GM23338 (cell line): ENCODE data around the gene HTD2. TPM values are rescaled to one million over a fixed set of nuclear protein-coding genes. Genes with fewer than 3 reads are reported as not detected.

Source experiments
- ATAC-seq: fragments of 200-7000 bp; cut with Tn5 transposase; 3 replicates; pipeline ENCODE4 v1.9.1; 2020
- DNase-seq: peaks from one replicate; pipeline ENCODE4 v3.0.0-alpha.2; 2015; ENCODE audit warnings: low spot score
- H2AFZ ChIP-seq: fragments of 200-600 bp; sonication (generic); 2 replicates; pipeline ENCODE4 v1.8.0; 2016; ENCODE audit warnings: antibody characterized with exemption, mild to moderate bottlenecking, moderate library complexity
- H3F3A ChIP-seq: fragments of 200-600 bp; sonication (generic); replicated peaks from 2 replicates; pipeline ENCODE4 v1.8.0; 2017; ENCODE audit warnings: antibody characterized with exemption, mixed run types, low read depth
- H3K27ac ChIP-seq: fragments of 200-600 bp; sonication (generic); 2 replicates; pipeline ENCODE4 v1.6.1; 2016; ENCODE audit warnings: low read depth
- H3K27me3 ChIP-seq: fragments of 200-600 bp; sonication (generic); 2 replicates; pipeline ENCODE4 v1.8.0; 2016; ENCODE audit warnings: mild to moderate bottlenecking, mixed run types, moderate library complexity; ENCODE audit not compliant: insufficient read depth
- H3K36me3 ChIP-seq: fragments of 200-600 bp; sonication (generic); 2 replicates; pipeline ENCODE4 v1.8.0; 2016; ENCODE audit warnings: mild to moderate bottlenecking; ENCODE audit not compliant: insufficient read depth
- H3K4me1 ChIP-seq: fragments of 200-600 bp; sonication (generic); 2 replicates; pipeline ENCODE4 v1.8.0; 2016; ENCODE audit warnings: mild to moderate bottlenecking, moderate library complexity; ENCODE audit not compliant: insufficient read depth
- H3K4me2 ChIP-seq: fragments of 200-600 bp; sonication (generic); 2 replicates; pipeline ENCODE4 v1.7.1; 2017; ENCODE audit warnings: mixed run types
- H3K4me3 ChIP-seq: fragments of 200-600 bp; sonication (generic); 2 replicates; pipeline ENCODE4 v1.6.1; 2016; ENCODE audit warnings: mixed run types
- H3K79me2 ChIP-seq: fragments of 200-600 bp; sonication (generic); replicated peaks from 2 replicates; pipeline ENCODE4 v1.8.0; 2017; ENCODE audit warnings: mild to moderate bottlenecking; ENCODE audit not compliant: insufficient read depth
- H3K9me2 ChIP-seq: fragments of 200-600 bp; sonication (generic); 2 replicates; pipeline ENCODE4 v1.8.0; 2017; ENCODE audit not compliant: insufficient read depth
- H4K20me1 ChIP-seq: fragments of 200-600 bp; sonication (generic); replicated peaks from 2 replicates; pipeline ENCODE4 v1.8.0; 2017; ENCODE audit warnings: mild to moderate bottlenecking; ENCODE audit not compliant: insufficient read depth
- H3K27ac Mint-ChIP-seq: 2 replicates; pipeline ENCODE4 v1.8.0; 2020; ENCODE audit warnings: inconsistent platforms, mild to moderate bottlenecking, moderate library complexity, mixed read lengths
- H3K27me3 Mint-ChIP-seq: 3 replicates; pipeline ENCODE4 v1.8.0; 2022; ENCODE audit warnings: low read depth, mild to moderate bottlenecking, moderate library complexity, mixed read lengths, inconsistent platforms; ENCODE audit not compliant: insufficient read depth, poor library complexity
- H3K36me3 Mint-ChIP-seq: 3 replicates; pipeline ENCODE4 v1.8.0; 2021; ENCODE audit warnings: low read depth, mild to moderate bottlenecking, inconsistent platforms, moderate library complexity, mixed read lengths
- H3K4me1 Mint-ChIP-seq: 3 replicates; pipeline ENCODE4 v1.8.0; 2020; ENCODE audit warnings: mild to moderate bottlenecking, inconsistent platforms, mixed read lengths
- H3K4me3 Mint-ChIP-seq: 3 replicates; pipeline ENCODE4 v1.8.0; 2021; ENCODE audit warnings: moderate library complexity, mild to moderate bottlenecking, inconsistent platforms, mixed read lengths
- H3K9me3 Mint-ChIP-seq: 3 replicates; pipeline ENCODE4 v1.8.0; 2020; ENCODE audit warnings: moderate library complexity, mild to moderate bottlenecking, inconsistent platforms, mixed read lengths
- CREB1 ChIP-seq: fragments of 250-450 bp; sonication (Bioruptor Pico); IDR thresholded peaks from 2 replicates; pipeline ENCODE4 v1.5.0; 2020; ENCODE audit warnings: low read depth, mild to moderate bottlenecking, moderate library complexity
- EZH2phosphoT487 ChIP-seq: fragments of 200-600 bp; sonication (generic); IDR thresholded peaks from one replicate; pipeline ENCODE4 v1.8.1; 2018; ENCODE audit warnings: antibody characterized with exemption; ENCODE audit not compliant: unreplicated experiment
- JUNB ChIP-seq: IDR thresholded peaks from one replicate; pipeline ENCODE4 v1.6.1; 2016; ENCODE audit warnings: antibody characterized with exemption; ENCODE audit not compliant: unreplicated experiment
- polyA plus RNA-seq: library from polyadenylated mRNA; unstranded; fragments of >200 nt; fragmentation: Nextera tagmentation; extraction: Ambion mirVana; gene quantifications from 2 replicates; pipeline ENCODE4 v1.2.1, GENCODE V29; 2016
- total RNA-seq: library from RNA; depleted of rRNA; stranded (reverse); fragments of >200 nt; shearing (Covaris generic); gene quantifications from 2 replicates; pipeline ENCODE4 v1.2.3, GENCODE V29; 2014
- TF ChIP-seq, protein P1 (sequence below): IDR thresholded peaks from one replicate; pipeline ENCODE4 v1.6.1; 2018; ENCODE audit warnings: antibody characterized with exemption; ENCODE audit not compliant: unreplicated experiment
- TF ChIP-seq, protein P2 (sequence below): IDR thresholded peaks from 2 replicates; pipeline ENCODE4 v1.6.1; 2016; ENCODE audit warnings: antibody characterized with exemption
- TF ChIP-seq, protein P3 (sequence below), 2 experiments: fragments of 200-600 bp in 1 of 2; sonication (generic) in 1 of 2; conservative IDR thresholded peaks; 2 replicates each; pipeline versions ENCODE4 v1.5.1 to v1.6.1; 2016 to 2017; ENCODE audit warnings: antibody characterized with exemption in 2 of 2, low read depth in 2 of 2, mild to moderate bottlenecking in 2 of 2, moderate library complexity in 1 of 2

Gene HTD2
- total and polyA plus RNA-seq, 2 experiments from 2014 or later: 19.3 to 24.2 TPM

DNA sequence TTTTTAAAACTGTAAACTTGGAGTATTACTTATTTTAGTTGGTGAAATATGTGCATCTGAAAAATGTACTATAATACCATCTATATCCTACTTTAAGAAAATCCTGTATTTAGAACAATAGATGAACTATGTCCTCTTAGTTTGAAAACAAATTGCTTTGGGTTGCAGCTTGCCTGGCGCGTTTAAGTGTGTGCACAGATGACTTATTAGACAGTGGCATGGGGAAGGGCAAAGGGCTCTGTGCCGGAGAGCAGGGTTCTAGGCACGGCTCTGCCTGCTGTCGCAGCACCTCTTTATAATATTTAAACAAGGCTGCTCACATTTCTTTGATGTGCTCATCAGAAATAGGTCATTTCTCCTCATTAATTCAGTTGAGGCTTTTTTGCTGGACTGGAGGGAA lies 36.4 kb downstream of the HTD2 start (continued):
- TF ChIP-seq, protein P1, sequence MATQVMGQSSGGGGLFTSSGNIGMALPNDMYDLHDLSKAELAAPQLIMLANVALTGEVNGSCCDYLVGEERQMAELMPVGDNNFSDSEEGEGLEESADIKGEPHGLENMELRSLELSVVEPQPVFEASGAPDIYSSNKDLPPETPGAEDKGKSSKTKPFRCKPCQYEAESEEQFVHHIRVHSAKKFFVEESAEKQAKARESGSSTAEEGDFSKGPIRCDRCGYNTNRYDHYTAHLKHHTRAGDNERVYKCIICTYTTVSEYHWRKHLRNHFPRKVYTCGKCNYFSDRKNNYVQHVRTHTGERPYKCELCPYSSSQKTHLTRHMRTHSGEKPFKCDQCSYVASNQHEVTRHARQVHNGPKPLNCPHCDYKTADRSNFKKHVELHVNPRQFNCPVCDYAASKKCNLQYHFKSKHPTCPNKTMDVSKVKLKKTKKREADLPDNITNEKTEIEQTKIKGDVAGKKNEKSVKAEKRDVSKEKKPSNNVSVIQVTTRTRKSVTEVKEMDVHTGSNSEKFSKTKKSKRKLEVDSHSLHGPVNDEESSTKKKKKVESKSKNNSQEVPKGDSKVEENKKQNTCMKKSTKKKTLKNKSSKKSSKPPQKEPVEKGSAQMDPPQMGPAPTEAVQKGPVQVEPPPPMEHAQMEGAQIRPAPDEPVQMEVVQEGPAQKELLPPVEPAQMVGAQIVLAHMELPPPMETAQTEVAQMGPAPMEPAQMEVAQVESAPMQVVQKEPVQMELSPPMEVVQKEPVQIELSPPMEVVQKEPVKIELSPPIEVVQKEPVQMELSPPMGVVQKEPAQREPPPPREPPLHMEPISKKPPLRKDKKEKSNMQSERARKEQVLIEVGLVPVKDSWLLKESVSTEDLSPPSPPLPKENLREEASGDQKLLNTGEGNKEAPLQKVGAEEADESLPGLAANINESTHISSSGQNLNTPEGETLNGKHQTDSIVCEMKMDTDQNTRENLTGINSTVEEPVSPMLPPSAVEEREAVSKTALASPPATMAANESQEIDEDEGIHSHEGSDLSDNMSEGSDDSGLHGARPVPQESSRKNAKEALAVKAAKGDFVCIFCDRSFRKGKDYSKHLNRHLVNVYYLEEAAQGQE: no peak
- TF ChIP-seq, protein P2, sequence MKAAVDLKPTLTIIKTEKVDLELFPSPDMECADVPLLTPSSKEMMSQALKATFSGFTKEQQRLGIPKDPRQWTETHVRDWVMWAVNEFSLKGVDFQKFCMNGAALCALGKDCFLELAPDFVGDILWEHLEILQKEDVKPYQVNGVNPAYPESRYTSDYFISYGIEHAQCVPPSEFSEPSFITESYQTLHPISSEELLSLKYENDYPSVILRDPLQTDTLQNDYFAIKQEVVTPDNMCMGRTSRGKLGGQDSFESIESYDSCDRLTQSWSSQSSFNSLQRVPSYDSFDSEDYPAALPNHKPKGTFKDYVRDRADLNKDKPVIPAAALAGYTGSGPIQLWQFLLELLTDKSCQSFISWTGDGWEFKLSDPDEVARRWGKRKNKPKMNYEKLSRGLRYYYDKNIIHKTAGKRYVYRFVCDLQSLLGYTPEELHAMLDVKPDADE: no peak
- TF ChIP-seq, protein P3, sequence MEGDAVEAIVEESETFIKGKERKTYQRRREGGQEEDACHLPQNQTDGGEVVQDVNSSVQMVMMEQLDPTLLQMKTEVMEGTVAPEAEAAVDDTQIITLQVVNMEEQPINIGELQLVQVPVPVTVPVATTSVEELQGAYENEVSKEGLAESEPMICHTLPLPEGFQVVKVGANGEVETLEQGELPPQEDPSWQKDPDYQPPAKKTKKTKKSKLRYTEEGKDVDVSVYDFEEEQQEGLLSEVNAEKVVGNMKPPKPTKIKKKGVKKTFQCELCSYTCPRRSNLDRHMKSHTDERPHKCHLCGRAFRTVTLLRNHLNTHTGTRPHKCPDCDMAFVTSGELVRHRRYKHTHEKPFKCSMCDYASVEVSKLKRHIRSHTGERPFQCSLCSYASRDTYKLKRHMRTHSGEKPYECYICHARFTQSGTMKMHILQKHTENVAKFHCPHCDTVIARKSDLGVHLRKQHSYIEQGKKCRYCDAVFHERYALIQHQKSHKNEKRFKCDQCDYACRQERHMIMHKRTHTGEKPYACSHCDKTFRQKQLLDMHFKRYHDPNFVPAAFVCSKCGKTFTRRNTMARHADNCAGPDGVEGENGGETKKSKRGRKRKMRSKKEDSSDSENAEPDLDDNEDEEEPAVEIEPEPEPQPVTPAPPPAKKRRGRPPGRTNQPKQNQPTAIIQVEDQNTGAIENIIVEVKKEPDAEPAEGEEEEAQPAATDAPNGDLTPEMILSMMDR (conservative IDR thresholded peaks at IDR 0.05; ENCODE audit: low read depth in 2 of 2): no peak
- TF ChIP-seq JUNB: no peak

DNA sequence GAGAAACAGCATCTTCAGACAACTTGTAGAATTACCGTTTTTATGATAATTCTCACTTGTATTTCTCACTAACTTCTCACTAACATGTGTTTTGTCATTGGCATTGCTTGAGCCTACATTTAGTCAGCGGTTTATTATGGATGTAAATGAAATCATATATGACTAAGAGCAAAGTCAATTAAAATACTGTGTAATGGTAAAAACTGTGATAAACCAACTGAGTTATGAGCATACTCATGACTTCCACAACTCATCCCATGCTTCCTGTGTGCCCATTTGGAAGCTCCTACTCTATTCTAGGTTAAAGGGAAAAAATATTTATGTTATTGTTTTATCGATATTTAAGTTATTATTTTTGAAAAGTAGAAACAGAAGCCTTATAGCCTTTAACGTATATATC lies 39.1 kb downstream of the HTD2 start:
- H3K27me3 Mint-ChIP-seq: no peaks in the 10 kb centered on the region
- H3K36me3 Mint-ChIP-seq: no peaks in the 10 kb centered on the region
- H2AFZ ChIP-seq: no peak overlapping the region
- no peak for DNase-seq
- no peak overlapping the region for H3K27ac ChIP-seq
- H4K20me1 ChIP-seq: no peaks in the 10 kb centered on the region
- no peaks in the 10 kb centered on the region for H3K27me3 ChIP-seq
- no peak overlapping the region for H3K4me2 ChIP-seq
- H3F3A ChIP-seq: no peaks in the 10 kb centered on the region
- H3K36me3 ChIP-seq: no peaks in the 10 kb centered on the region
- no peaks in the 10 kb centered on the region for H3K4me1 ChIP-seq
- ATAC-seq: no peak
- no peaks in the 10 kb centered on the region for H3K79me2 ChIP-seq
- H3K9me2 ChIP-seq: no peaks in the 10 kb centered on the region
- no peaks in the 10 kb centered on the region for H3K4me1 Mint-ChIP-seq
- no peaks in the 10 kb centered on the region for H3K9me3 Mint-ChIP-seq
- no peak overlapping the region for H3K27ac Mint-ChIP-seq
- no peak overlapping the region for H3K4me3 ChIP-seq
- H3K4me3 Mint-ChIP-seq: no peak overlapping the region
- TF ChIP-seq, protein P3 (conservative IDR thresholded peaks at IDR 0.05; ENCODE audit: low read depth in 2 of 2): no peak
- no peak for TF ChIP-seq EZH2phosphoT487
- TF ChIP-seq, protein P1: no peak
- TF ChIP-seq CREB1 (CRISPR knock-in tag): no peak
